Nephron progenitor cell (in vitro differentiated cells): ENCODE data around the gene C19orf33.

Experiments
- DNase-seq: peaks from one replicate; pipeline ENCODE4 v3.0.0; 2021
- H3K27ac Mint-ChIP-seq: 2 replicates; pipeline ENCODE4 v1.8.0; 2021; ENCODE audit warnings: mild to moderate bottlenecking, moderate library complexity, mixed read lengths
- H3K27me3 Mint-ChIP-seq: 2 replicates; pipeline ENCODE4 v1.8.0; 2021; ENCODE audit warnings: mild to moderate bottlenecking, low read depth, mixed read lengths; ENCODE audit not compliant: poor library complexity
- H3K36me3 Mint-ChIP-seq: 2 replicates; pipeline ENCODE4 v1.8.0; 2021; ENCODE audit warnings: low read depth, mixed read lengths
- H3K4me1 Mint-ChIP-seq: 2 replicates; pipeline ENCODE4 v1.8.0; 2021; ENCODE audit warnings: mixed read lengths
- H3K4me3 Mint-ChIP-seq: 2 replicates; pipeline ENCODE4 v1.8.0; 2021; ENCODE audit warnings: mild to moderate bottlenecking, moderate library complexity, mixed read lengths
- H3K9me3 Mint-ChIP-seq: 2 replicates; pipeline ENCODE4 v1.8.0; 2021; ENCODE audit warnings: mild to moderate bottlenecking, moderate library complexity, mixed read lengths
- CTCF ChIP-seq: fragments of 200-600 bp; sonication (generic); IDR thresholded peaks from 2 replicates; pipeline ENCODE4 v1.5.0; 2021; ENCODE audit warnings: antibody characterized with exemption

C19orf33 gene

DNA sequence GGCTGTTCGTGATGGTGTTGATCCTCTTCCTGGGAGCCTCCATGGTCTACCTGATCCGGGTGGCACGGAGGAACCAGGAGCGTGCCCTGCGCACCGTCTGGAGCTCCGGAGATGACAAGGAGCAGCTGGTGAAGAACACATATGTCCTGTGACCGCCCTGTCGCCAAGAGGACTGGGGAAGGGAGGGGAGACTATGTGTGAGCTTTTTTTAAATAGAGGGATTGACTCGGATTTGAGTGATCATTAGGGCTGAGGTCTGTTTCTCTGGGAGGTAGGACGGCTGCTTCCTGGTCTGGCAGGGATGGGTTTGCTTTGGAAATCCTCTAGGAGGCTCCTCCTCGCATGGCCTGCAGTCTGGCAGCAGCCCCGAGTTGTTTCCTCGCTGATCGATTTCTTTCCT, 12.2 kb upstream of the C19orf33 start:
- no peak for TF ChIP-seq CTCF
- H3K27ac Mint-ChIP-seq, result peak overlapping the region; percentile 45
- no peaks in the 10 kb centered on the region for H3K9me3 Mint-ChIP-seq

DNA sequence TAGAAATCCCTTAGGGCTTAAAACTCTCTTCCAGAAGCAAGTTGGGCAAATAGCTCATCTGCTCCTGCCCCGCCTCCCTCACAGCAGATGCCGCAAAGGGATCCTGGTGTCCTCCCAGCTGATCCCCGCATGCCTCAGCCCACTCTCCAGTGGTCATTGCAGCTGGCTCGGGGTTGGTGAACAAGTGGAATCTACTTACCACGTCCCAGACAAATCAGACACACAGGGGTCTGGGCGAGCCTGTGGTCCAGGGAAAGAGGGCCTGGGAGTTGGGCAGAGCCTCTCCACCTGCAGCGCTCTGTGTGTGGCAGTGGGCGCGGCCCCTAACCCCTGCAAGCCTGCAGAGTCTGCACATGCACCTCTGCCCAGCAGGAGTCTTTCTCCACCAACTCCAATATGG, 10.8 kb upstream of the C19orf33 start:
- no peak for DNase-seq
- no peak for TF ChIP-seq CTCF
- Mint-ChIP-seq H3K27me3 (no peaks in the 10 kb centered on the region), H3K4me3 (no peak overlapping the region), H3K9me3 (no peaks in the 10 kb centered on the region), H3K36me3 (peaks cover 4% of the 10 kb centered on the region), H3K4me1 (peaks cover 31% of the 10 kb centered on the region), H3K27ac (peak overlapping the region; percentile 45)

More for the DNA sequence above, 12.2 kb upstream of the C19orf33 start:
- Mint-ChIP-seq H3K36me3 (peaks cover 10% of the 10 kb centered on the region), H3K4me3 (no peak overlapping the region), H3K4me1 (peaks cover 39% of the 10 kb centered on the region), H3K27me3 (no peaks in the 10 kb centered on the region)
- no peak for DNase-seq

- no peak for TF ChIP-seq CTCF
- Mint-ChIP-seq H3K4me1 (peaks cover 39% of the 10 kb centered on the region), H3K27me3 (no peaks in the 10 kb centered on the region), H3K36me3 (peaks cover 4% of the 10 kb centered on the region), H3K9me3 (no peaks in the 10 kb centered on the region), H3K4me3 (no peak overlapping the region), H3K27ac (no peak overlapping the region)
- DNase-seq, result no peak
Measured at GRCh38 chr19:38294090-38294489, 10.0 kb upstream of the C19orf33 start.

DNA sequence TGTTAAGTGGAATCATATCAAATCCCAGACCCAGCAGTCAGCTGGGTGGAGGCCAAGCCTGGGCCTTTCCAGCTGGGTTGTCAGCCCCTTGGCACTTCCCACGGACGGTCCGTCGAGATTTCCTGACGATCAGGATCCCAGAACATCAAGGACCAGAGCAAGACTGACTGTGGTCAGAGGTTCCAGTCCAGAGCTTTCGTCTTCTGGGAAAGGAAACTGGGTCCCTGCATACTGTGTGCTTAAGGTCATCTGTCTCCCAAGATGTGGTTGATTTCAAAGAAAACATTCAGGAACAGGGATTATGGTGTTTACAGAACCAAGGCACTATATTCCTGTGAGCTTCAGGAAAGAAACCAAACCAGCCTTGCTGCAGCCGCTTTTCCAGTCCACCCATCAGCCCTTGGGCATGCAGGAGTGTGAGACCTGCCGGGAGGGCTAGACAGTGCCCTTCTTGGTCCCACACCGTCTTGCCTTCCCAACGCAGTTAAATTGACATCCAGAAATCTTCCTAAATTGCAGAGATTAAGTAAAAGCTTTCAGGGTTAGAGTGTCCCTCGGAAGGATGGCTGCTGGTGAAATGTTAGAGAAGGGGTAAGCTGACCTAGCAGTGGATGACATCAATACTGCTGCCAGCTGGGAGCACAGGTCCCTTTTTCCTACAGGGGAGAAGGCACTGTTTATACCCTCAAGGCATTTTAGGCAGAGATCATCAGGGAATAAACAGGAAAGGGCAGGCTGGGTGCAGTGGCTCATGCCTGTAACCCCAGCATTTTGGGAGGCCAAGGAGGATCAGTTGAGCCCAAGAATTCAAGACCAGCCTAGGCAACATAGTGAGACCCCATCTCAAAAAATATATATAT, 5.0 kb upstream of the C19orf33 start:
- peaks cover 29% of the 10 kb centered on the region for H3K4me1 Mint-ChIP-seq
- DNase-seq, result no peak
- no peaks in the 10 kb centered on the region for H3K9me3 Mint-ChIP-seq
- H3K27me3 Mint-ChIP-seq, result peaks cover 31% of the 10 kb centered on the region
- TF ChIP-seq CTCF, result no peak
- peak overlapping the region; percentile 62 for H3K27ac Mint-ChIP-seq
- no peaks in the 10 kb centered on the region for H3K36me3 Mint-ChIP-seq
- no peak overlapping the region for H3K4me3 Mint-ChIP-seq

DNA sequence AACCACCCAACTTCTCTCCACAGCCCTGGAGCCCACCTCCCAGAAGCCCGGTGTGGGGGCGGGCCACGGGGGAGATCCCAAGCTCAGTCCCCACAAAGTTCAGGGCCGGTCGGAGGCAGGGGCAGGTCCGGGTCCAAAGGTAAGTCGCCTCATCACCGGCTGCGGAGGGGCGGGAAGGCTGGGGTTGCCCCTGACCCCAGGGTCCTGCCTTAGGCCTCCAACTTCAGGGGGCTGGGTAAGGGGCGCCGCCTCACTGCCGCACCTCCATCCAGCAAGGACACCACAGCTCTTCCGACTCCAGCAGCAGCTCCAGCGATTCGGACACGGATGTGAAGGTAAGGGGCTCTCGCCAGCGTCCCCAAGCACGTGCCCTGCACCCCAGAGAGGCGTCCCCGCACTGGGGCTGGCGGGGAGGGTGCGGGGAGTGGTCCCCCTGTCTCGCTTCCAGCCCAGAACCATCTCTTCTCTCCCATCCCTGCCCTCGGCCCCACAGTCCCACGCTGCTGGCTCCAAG, 358 bp downstream of the C19orf33 start:
- no peak overlapping the region for H3K27ac Mint-ChIP-seq

More for the DNA sequence above, 358 bp downstream of the C19orf33 start:
- Mint-ChIP-seq H3K36me3 (no peaks in the 10 kb centered on the region), H3K4me1 (peaks cover 18% of the 10 kb centered on the region), H3K4me3 (peak overlapping the region; percentile 60), H3K9me3 (no peaks in the 10 kb centered on the region), H3K27me3 (peaks cover 38% of the 10 kb centered on the region)
- TF ChIP-seq CTCF, result no peak
- DNase-seq, result no peak
